Neural progenitor cell (in vitro differentiated cells): ENCODE data around the gene KRTAP5-2.

Experiments
- EZH2phosphoT487 ChIP-seq: fragments of 200-600 bp; sonication (generic); IDR thresholded peaks from 2 replicates; pipeline ENCODE4 v1.6.1; 2017; ENCODE audit warnings: antibody characterized with exemption
- TF ChIP-seq, protein P1 (sequence below): fragments of 200-600 bp; sonication (generic); IDR thresholded peaks from 2 replicates; pipeline ENCODE4 v1.5.1; 2017; ENCODE audit warnings: antibody characterized with exemption, mild to moderate bottlenecking

DNA sequence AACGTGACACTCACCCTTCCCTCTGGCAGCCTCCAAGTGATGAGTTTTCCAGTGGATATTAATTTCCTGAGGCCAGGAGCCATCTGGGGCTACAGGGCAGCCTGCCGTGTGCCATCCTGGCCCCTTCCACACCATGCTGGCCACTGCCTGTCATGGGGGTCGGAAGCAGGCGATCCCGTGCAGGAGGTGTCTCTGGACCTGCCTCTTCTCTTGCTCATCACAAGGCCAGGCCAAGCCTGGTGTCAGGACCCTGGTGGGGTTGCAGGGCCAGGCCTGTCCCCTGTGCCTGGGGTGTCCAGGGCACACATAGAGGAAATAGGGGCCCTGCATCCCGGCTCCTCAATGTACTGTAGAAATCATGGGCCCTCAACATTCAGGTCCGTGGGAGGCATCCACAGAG is 6.6 kb upstream of the KRTAP5-2 start:
- TF ChIP-seq, protein P1, sequence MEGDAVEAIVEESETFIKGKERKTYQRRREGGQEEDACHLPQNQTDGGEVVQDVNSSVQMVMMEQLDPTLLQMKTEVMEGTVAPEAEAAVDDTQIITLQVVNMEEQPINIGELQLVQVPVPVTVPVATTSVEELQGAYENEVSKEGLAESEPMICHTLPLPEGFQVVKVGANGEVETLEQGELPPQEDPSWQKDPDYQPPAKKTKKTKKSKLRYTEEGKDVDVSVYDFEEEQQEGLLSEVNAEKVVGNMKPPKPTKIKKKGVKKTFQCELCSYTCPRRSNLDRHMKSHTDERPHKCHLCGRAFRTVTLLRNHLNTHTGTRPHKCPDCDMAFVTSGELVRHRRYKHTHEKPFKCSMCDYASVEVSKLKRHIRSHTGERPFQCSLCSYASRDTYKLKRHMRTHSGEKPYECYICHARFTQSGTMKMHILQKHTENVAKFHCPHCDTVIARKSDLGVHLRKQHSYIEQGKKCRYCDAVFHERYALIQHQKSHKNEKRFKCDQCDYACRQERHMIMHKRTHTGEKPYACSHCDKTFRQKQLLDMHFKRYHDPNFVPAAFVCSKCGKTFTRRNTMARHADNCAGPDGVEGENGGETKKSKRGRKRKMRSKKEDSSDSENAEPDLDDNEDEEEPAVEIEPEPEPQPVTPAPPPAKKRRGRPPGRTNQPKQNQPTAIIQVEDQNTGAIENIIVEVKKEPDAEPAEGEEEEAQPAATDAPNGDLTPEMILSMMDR = no peak
- no peak for TF ChIP-seq EZH2phosphoT487
